Nucleus accumbens (tissue), 56 donors: ENCODE data around the gene TAF6.

ENCODE experiments used
- DNase-seq, 56 donors: peaks; one replicate each; lab custom pipeline; 2025; lab: John Stamatoyannopoulos, UW

TAF6 gene

DNA sequence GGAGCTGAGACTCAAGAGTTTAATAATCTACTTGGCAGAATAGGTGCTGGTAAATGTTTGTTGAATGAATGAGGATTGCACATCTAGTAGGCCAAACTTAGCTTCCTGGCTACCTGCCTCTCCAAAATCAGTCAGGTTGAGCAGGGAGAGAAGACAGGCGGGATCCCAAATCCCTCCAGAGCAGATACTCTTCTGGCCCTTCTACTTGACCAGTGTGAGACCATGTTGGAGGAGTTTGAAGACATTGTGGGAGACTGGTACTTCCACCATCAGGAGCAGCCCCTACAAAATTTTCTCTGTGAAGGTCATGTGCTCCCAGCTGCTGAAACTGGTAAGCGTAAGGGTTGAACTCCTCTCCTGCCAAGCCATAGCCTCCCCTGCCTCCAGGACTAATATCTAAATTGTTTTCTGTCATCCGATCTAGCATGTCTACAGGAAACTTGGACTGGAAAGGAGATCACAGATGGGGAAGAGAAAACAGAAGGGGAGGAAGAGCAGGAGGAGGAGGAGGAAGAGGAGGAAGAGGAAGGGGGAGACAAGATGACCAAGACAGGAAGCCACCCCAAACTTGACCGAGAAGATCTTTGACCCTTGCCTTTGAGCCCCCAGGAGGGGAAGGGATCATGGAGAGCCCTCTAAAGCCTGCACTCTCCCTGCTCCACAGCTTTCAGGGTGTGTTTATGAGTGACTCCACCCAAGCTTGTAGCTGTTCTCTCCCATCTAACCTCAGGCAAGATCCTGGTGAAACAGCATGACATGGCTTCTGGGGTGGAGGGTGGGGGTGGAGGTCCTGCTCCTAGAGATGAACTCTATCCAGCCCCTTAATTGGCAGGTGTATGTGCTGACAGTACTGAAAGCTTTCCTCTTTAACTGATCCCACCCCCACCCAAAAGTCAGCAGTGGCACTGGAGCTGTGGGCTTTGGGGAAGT, 5.4 kb upstream of the TAF6 start:
- DNase-seq, result no peak

DNA sequence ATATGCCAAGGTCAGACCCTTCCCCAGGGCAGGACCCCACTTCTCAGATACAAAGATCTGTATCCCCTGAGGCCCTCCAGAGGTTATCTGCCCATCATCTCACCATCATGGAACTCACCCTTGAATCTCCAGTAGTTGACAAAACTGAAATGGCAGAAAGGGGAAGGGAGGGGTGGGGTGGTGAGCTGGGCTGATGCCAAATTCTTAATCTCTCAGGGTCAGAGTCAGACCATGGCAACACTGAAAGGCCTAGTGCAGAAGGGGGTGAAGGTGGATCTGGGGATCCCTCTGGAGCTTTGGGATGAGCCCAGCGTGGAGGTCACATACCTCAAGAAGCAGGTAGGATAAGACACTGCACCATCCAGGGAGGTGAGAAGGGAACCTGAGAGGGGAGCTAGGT, 3.4 kb upstream of the TAF6 start:
- no peak for DNase-seq

DNA sequence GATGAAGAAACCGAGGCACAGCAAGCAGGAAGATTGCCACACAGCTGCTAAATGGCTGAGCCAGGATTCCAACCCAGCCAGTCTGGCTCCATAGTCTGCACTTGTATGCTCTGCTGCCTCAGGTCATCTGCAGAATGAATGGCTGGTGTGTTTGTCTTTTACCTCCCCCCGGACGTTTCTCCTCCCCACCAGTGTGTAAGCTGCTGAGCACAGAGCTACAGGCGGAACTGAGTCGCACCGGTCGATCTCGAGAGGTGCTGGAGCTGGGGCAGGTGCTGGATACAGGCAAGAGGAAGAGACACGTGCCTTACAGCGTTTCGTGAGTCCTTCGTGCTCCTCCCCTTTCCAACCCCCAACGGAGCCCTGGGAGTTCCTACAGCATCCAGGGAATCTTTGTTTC, 2.9 kb upstream of the TAF6 start:
- DNase-seq, result no peak

GRCh38 chr7:100120733-100121036, 1.5 kb upstream of the TAF6 start:
- no peak for DNase-seq

- peak in 51 of 56 donors; percentile 21 to 89 (median 77) for DNase-seq
These were observed 993 bp upstream of the TAF6 start for GRCh38 chr7:100119970-100120732.

- DNase-seq, result no peak
These were observed 628 bp downstream of the TAF6 start for GRCh38 chr7:100118388-100119071.

GRCh38 chr7:100115026-100115425, 4.1 kb downstream of the TAF6 start:
- no peak for DNase-seq

DNA sequence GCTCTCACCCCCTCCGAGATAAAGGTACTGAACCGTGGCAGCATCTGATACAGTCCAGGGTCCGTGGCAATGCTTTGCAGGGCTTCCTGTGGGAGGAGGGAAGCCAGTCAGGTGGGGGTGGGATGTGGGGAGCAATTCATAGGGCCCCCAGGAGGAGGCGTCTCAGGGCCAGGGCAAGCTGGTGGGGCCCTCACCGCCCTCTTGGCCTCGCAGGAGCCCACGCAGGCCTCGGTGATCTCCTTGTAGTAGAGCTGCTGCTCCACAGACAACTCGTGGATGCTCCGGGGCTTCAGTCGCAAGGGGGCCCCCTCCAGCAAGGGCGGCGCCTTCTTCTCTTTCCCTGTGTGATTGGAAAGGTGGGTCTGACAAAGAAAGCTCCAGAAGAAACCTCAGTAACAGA, 7.2 kb downstream of the TAF6 start:
- DNase-seq, result no peak

GRCh38 chr7:100111156-100111555, 8.0 kb downstream of the TAF6 start:
- no peak for DNase-seq

- no peak for DNase-seq
These were observed 9.5 kb downstream of the TAF6 start for GRCh38 chr7:100109521-100110163.

- DNase-seq, result no peak
These were observed 11.3 kb downstream of the TAF6 start for GRCh38 chr7:100107890-100108289.

- DNase-seq, result peak in 3 of 56 donors; percentile 7 to 24 (median 19)
These were observed 11.9 kb downstream of the TAF6 start for GRCh38 chr7:100107125-100107737.

GRCh38 chr7:100106633-100107032, 12.5 kb downstream of the TAF6 start:
- no peak for DNase-seq

- no peak for DNase-seq
These were observed 13.6 kb downstream of the TAF6 start for GRCh38 chr7:100105534-100105933.

- no peak for DNase-seq
These were observed 16.0 kb downstream of the TAF6 start for GRCh38 chr7:100102950-100103840.

- peak; percentile 88 to 100 (median 98) for DNase-seq
These were observed 17.9 kb downstream of the TAF6 start, which contains the start of the genes AP4M1 and MCM7 for GRCh38 chr7:100101016-100101862. AP4M1 (plus strand) TSS chr7:100101643; CDS start chr7:100101715, 72 bp downstream. MCM7 (minus strand) TSS chr7:100101397; CDS start chr7:100101294, 103 bp downstream.

DNA sequence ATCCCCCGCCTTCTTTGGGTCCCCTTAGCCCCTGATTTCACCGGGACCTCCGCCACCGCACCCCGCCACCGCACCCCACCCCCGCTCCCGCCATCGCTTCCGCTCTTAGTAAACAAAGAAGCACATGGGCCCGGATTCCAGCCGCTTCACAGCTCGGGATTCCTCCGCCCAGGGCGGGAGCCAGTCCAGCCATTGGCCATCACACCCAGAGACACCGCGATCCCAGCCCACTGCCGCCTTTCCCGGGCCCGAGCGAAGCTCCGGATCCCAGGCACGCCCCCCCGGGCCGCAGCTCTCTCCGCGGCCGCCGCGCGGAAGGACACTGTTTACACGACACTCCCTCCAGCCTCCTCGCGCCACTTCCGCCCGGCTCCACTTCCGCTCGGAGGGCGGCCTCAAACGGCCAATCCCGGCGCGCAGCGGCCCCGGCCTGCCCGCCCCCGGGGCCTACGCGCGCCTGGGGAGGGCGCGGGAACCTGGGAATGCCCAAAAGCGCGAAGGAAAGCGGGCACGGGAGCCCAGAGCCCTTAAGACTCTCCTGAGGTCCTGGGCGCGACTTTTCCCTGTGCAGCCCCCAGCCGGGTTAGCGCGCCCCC, 18.6 kb downstream of the TAF6 start:
- DNase-seq, result peak in 55 of 56 donors; percentile 53 to 93 (median 85)

GRCh38 chr7:100099452-100099851, 19.7 kb downstream of the TAF6 start:
- DNase-seq, result no peak
